Measurements from ENCODE around the gene WASF2. TPM values are rescaled to one million over a fixed set of nuclear protein-coding genes. Genes with fewer than 3 reads are reported as not detected.
"Not testable (repeated sequence)": the region's sequence is repeated elsewhere in the genome, so short reads cannot be mapped to it uniquely, and the experiment has no call there.

WASF2 gene
- total RNA-seq, 1 experiment from 2014 or later = 134 TPM

DNA sequence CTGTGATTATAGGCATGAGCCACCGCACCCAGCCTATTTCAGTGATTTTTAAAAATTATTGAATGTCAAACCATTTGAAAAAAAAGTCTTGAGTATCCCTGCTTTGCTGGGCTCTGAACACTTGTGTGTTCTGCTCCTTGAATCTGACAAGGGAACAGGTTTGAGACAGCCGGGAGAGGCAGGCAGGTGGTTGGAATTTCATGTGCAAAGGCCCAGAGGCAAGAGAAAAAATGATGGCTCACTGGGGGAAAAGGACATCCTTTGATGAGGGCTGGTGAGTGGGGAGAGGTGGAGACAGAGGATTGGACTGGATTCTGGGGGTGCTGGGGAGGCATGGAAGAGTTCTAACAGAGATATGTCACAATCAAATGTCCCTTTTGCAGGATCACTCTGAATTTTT lies 13.1 kb upstream of the WASF2 start:
- intact Hi-C loops (cut with micrococcal nuclease; ENCODE audit: unreplicated experiment) = no loop called here
- no peak for TF ChIP-seq EZH2 (IDR thresholded peaks at IDR 0.05; ENCODE audit: low read depth)
- TF ChIP-seq, protein P1, sequence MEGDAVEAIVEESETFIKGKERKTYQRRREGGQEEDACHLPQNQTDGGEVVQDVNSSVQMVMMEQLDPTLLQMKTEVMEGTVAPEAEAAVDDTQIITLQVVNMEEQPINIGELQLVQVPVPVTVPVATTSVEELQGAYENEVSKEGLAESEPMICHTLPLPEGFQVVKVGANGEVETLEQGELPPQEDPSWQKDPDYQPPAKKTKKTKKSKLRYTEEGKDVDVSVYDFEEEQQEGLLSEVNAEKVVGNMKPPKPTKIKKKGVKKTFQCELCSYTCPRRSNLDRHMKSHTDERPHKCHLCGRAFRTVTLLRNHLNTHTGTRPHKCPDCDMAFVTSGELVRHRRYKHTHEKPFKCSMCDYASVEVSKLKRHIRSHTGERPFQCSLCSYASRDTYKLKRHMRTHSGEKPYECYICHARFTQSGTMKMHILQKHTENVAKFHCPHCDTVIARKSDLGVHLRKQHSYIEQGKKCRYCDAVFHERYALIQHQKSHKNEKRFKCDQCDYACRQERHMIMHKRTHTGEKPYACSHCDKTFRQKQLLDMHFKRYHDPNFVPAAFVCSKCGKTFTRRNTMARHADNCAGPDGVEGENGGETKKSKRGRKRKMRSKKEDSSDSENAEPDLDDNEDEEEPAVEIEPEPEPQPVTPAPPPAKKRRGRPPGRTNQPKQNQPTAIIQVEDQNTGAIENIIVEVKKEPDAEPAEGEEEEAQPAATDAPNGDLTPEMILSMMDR (conservative IDR thresholded peaks at IDR 0.05) = no peak
- CTCF ChIA-PET = no interaction called here

DNA sequence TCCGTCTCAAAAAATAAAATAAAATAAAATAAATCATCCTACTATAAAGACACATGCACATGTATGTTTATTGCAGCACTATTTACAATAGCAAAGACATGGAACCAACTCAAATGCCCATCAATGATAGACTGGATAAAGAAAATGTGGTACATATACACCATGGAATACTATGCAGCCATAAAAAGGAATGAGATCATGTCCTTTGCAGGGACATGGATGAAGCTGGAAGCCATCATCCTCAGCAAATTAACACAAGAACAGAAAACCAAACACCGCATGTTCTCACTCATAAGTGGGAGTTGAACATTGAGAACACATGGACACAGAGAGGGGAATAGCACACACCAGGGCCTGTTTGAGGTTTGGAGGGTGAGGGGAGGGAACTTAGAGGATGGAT lies 11.2 kb upstream of the WASF2 start:
- DNase-seq; H3K27me3 ChIP-seq (ENCODE audit: insufficient read depth, low read depth); H3K4me1 ChIP-seq (replicated peaks; ENCODE audit: insufficient read depth); CTCF ChIA-PET; intact Hi-C loops (cut with micrococcal nuclease; ENCODE audit: unreplicated experiment); H3K79me2 ChIP-seq (ENCODE audit: low read depth); H3F3A ChIP-seq (ENCODE audit: insufficient read depth, low read depth); H3K4me3 ChIP-seq; BruUV-seq (replicated peaks); H3K9me3 ChIP-seq (ENCODE audit: insufficient read depth, low read depth); H3K27ac ChIP-seq; H2AFZ ChIP-seq; H3K9me2 ChIP-seq (ENCODE audit: insufficient read depth); H4K20me1 ChIP-seq (ENCODE audit: insufficient read depth); H3K36me3 ChIP-seq (ENCODE audit: low read depth); H3K4me2 ChIP-seq; POLR2A ChIA-PET (ENCODE audit: unreplicated experiment): not testable (repeated sequence)

More for the DNA sequence above, 13.1 kb upstream of the WASF2 start:
- no peaks in the 10 kb centered on the region for H3K4me1 ChIP-seq (replicated peaks; ENCODE audit: insufficient read depth)
- BruUV-seq (replicated peaks) = no TSS peak
- DNase-seq = no peak
- H2AFZ ChIP-seq = no peak overlapping the region
- H3K4me2 ChIP-seq = no peak overlapping the region
- no peaks in the 10 kb centered on the region for H3K9me3 ChIP-seq (ENCODE audit: insufficient read depth, low read depth)
- no peak overlapping the region for H3K27ac ChIP-seq
- no peaks in the 10 kb centered on the region for H3K79me2 ChIP-seq (ENCODE audit: low read depth)
- POLR2A ChIA-PET (ENCODE audit: unreplicated experiment) = no interaction called here
- H3F3A ChIP-seq (ENCODE audit: insufficient read depth, low read depth) = no peaks in the 10 kb centered on the region; the same call in 1 of the 2 replicates
- H3K36me3 ChIP-seq (ENCODE audit: low read depth) = no peaks in the 10 kb centered on the region
- H3K27me3 ChIP-seq (ENCODE audit: insufficient read depth, low read depth) = no peaks in the 10 kb centered on the region
- no peak overlapping the region for H3K4me3 ChIP-seq
- no peaks in the 10 kb centered on the region for H4K20me1 ChIP-seq (ENCODE audit: insufficient read depth)
- H3K9me2 ChIP-seq (ENCODE audit: insufficient read depth) = no peaks in the 10 kb centered on the region

DNA sequence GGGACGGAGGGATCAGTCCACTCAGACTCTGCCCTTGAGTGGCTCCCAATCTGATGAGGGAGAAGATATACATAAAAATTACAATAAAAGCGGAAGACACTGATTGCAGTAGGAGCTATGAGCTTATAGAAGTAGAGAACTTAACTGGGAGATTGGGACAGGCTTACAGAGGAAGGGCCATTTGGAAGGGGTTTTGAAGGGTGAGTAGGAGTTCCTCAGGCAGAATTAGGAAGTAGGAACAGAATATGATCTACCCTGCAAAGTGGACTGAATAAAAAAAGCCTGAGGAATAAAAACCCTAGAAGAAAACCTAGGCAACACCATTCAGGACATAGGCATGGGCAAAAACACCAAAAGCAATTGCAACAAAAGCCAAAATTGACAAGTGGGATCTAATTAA lies 9.2 kb upstream of the WASF2 start:
- POLR2A ChIA-PET (ENCODE audit: unreplicated experiment) = interaction anchor here (1.4 kb wide), 1 partner anchor 9 kb away, joined by 17 read pairs; the partner anchor contains the start of gene WASF2
- H3K27ac ChIP-seq = no peak overlapping the region
- no peak overlapping the region for H3K4me2 ChIP-seq
- H3K36me3 ChIP-seq (ENCODE audit: low read depth) = no peaks in the 10 kb centered on the region
- H3K9me3 ChIP-seq (ENCODE audit: insufficient read depth, low read depth) = no peaks in the 10 kb centered on the region
- H3K79me2 ChIP-seq (ENCODE audit: low read depth) = no peaks in the 10 kb centered on the region
- intact Hi-C loops (cut with micrococcal nuclease; ENCODE audit: unreplicated experiment) = no loop called here
- CTCF ChIA-PET = no interaction called here
- no peak overlapping the region for H3K4me3 ChIP-seq
- H4K20me1 ChIP-seq (ENCODE audit: insufficient read depth) = no peaks in the 10 kb centered on the region
- BruUV-seq (replicated peaks) = no TSS peak
- no peak overlapping the region for H2AFZ ChIP-seq
- DNase-seq = no peak
- H3K27me3 ChIP-seq (ENCODE audit: insufficient read depth, low read depth) = no peaks in the 10 kb centered on the region
- H3K4me1 ChIP-seq (replicated peaks; ENCODE audit: insufficient read depth) = no peaks in the 10 kb centered on the region
- H3K9me2 ChIP-seq (ENCODE audit: insufficient read depth) = no peaks in the 10 kb centered on the region
- H3F3A ChIP-seq (ENCODE audit: insufficient read depth, low read depth) = no peaks in the 10 kb centered on the region; the same call in 1 of the 2 replicates
- TF ChIP-seq, protein P1 (conservative IDR thresholded peaks at IDR 0.05) = no peak
- no peak for TF ChIP-seq EZH2 (IDR thresholded peaks at IDR 0.05; ENCODE audit: low read depth)

DNA sequence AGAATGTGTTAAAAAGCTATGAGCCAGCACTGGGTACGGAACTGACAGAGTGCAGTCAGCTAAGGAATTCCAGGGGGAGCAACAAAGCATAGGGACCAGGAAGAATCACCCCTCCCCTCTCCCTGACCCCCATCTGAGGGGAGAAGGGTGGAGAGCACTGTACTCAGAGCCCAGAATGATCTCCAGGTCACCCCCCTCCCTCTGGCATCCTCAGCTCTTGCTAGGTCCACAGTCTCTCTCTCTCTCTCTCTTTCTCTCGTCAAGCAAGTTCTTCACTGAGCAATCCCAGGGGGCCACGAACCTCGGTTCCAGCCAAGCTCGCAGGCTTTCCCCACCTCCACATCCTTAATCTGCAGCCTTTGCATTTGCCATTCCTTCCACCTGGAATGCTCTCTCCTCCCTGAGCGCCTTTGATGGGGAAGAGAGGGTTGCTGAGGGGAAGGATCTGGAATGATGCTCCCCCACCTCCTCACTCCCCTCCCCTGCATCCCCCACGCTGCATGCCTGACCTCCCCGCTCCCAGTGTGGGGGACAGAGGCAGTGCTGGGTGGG lies 6.7 kb upstream of the WASF2 start:
- DNase-seq = no peak
- no peaks in the 10 kb centered on the region; the same call in 1 of the 2 replicates for H3F3A ChIP-seq (ENCODE audit: insufficient read depth, low read depth)
- CTCF ChIA-PET = interaction anchor here (0.6 kb wide), 1 partner anchor 9 kb away, joined by 5 read pairs; no protein-coding TSS in a partner anchor
- H4K20me1 ChIP-seq (ENCODE audit: insufficient read depth) = no peaks in the 10 kb centered on the region
- H2AFZ ChIP-seq = no peak overlapping the region
- BruUV-seq (replicated peaks) = no TSS peak
- no peak overlapping the region for H3K27ac ChIP-seq
- no peaks in the 10 kb centered on the region for H3K27me3 ChIP-seq (ENCODE audit: insufficient read depth, low read depth)
- no peaks in the 10 kb centered on the region for H3K4me1 ChIP-seq (replicated peaks; ENCODE audit: insufficient read depth)
- no peak overlapping the region for H3K4me2 ChIP-seq
- H3K79me2 ChIP-seq (ENCODE audit: low read depth) = no peaks in the 10 kb centered on the region
- POLR2A ChIA-PET (ENCODE audit: unreplicated experiment) = interaction anchor here (0.6 kb wide), 2 partner anchors 47 to 62 kb away, joined by 4 read pairs; no protein-coding TSS in a partner anchor
- H3K36me3 ChIP-seq (ENCODE audit: low read depth) = no peaks in the 10 kb centered on the region
- TF ChIP-seq, protein P1 (conservative IDR thresholded peaks at IDR 0.05) = no peak
- no peak for TF ChIP-seq EZH2 (IDR thresholded peaks at IDR 0.05; ENCODE audit: low read depth)
- no peak overlapping the region for H3K4me3 ChIP-seq
- H3K9me2 ChIP-seq (ENCODE audit: insufficient read depth) = no peaks in the 10 kb centered on the region
- intact Hi-C loops (cut with micrococcal nuclease; ENCODE audit: unreplicated experiment) = no loop called here
- H3K9me3 ChIP-seq (ENCODE audit: insufficient read depth, low read depth) = no peaks in the 10 kb centered on the region

Data from PC-9 (cell line).